ENCODE results near the gene KRTAP10-1.
A peak's percentile ranks its signal among the peaks of the same experiment; 100 is the strongest.

The KRTAP10-1 gene

DNA sequence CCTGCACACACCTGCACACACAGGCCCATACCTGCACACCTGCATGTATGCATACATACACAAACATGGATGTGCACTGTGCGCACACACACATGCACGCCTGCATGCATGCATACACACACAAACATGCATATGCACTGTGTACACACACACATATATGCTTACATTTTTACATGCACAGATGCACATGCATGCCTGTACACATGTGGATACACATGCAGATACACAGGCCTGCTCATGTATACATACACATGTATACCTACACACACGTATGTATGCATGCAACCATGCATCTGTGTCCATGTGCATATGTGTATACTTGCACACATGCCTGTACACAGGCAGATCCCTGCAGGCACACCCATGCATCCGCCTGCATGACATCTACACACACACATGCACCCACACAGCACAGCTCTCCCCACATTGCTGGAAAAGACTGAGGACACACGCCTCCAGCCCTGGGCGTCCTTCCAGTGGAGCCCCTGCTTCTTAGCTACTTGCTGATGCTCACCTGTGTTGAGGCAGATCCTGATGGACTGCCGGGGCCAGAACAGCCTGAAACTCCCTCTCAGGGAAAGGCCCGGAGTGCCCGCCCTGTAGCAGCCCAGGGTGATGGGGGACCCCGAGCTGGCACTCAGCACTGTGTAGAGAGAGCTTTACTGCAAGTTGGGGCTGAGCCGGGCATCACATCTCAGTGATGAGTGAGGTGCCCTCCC, 28.6 kb downstream of the KRTAP10-1 start:
- Histone ChIP-seq H3K9me3 (ENCODE audit: insufficient read depth, low read length) (no peaks in the 10 kb centered on the region), H2AFZ (ENCODE audit: low read depth, low read length, severe bottlenecking) (no peak overlapping the region), H3F3A (ENCODE audit: insufficient read depth) (no peaks in the 10 kb centered on the region), H3K27me3 (ENCODE audit: low read length) (no peaks in the 10 kb centered on the region), H3K9ac (ENCODE audit: low read length) (no peak overlapping the region), H3K9me2 (replicated peaks; ENCODE audit: insufficient read depth, low read length) (no peaks in the 10 kb centered on the region), H3K27ac (ENCODE audit: low read depth, low read length) (no peak overlapping the region), H3K4me2 (ENCODE audit: low read depth, low read length, poor library complexity, severe bottlenecking) (no peak overlapping the region), H3K36me3 (ENCODE audit: low read length) (no peaks in the 10 kb centered on the region), H4K20me1 (ENCODE audit: low read depth, low read length) (no peaks in the 10 kb centered on the region), H3K4me3 (ENCODE audit: insufficient read depth, low read length, poor library complexity, severe bottlenecking) (no peak overlapping the region), H3K79me2 (ENCODE audit: insufficient read depth, low read length) (no peaks in the 10 kb centered on the region)
- TF ChIP-seq EZH2phosphoT487 (conservative IDR thresholded peaks at IDR 0.05; ENCODE audit: low read length): no peak
- TF ChIP-seq, protein P1, sequence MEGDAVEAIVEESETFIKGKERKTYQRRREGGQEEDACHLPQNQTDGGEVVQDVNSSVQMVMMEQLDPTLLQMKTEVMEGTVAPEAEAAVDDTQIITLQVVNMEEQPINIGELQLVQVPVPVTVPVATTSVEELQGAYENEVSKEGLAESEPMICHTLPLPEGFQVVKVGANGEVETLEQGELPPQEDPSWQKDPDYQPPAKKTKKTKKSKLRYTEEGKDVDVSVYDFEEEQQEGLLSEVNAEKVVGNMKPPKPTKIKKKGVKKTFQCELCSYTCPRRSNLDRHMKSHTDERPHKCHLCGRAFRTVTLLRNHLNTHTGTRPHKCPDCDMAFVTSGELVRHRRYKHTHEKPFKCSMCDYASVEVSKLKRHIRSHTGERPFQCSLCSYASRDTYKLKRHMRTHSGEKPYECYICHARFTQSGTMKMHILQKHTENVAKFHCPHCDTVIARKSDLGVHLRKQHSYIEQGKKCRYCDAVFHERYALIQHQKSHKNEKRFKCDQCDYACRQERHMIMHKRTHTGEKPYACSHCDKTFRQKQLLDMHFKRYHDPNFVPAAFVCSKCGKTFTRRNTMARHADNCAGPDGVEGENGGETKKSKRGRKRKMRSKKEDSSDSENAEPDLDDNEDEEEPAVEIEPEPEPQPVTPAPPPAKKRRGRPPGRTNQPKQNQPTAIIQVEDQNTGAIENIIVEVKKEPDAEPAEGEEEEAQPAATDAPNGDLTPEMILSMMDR (IDR thresholded peaks at IDR 0.05; ENCODE audit: insufficient read depth, low read length, poor library complexity, severe bottlenecking): no peak

DNA sequence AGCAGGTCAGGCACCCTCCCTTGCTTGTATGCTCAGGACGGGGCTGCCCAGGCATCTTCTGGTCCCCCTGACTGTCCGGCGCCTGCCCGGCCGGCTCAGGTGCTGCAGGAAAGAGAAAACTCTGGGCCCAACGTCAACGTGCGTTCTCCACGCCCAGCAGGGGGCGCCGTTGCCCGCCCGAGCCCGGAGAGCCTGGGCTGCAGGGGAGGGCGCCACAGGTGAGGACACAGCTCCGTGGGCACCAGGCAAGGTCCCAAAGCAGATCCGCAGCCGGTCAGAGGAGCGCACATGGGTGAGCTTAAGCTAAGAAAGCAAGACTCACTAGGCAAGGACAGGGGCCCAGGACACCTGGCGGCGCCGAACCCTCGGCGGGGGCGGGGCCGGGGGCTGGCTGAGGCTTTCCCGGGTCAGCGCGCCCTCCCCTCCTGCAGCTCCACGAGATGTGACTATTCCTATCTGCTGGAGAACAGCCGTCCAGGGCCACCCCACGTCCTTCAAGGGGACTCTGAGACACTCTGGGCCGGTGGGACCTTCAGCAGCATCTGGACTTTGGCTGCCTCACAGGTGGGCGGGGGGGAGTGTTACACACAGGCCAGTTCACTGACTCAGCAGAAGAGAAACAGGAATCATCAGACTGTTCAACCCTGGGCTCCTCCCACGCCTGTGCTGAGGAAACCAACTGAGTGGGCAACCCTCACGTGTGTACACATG, 29.3 kb downstream of the KRTAP10-1 start:
- no peaks in the 10 kb centered on the region for H3K27me3 ChIP-seq (ENCODE audit: low read length)
- no peak overlapping the region for H2AFZ ChIP-seq (ENCODE audit: low read depth, low read length, severe bottlenecking)
- no peaks in the 10 kb centered on the region for H3K36me3 ChIP-seq (ENCODE audit: low read length)
- no peak overlapping the region for H3K4me3 ChIP-seq (ENCODE audit: insufficient read depth, low read length, poor library complexity, severe bottlenecking)
- H3K79me2 ChIP-seq (ENCODE audit: insufficient read depth, low read length): no peaks in the 10 kb centered on the region
- no peaks in the 10 kb centered on the region for H3F3A ChIP-seq (ENCODE audit: insufficient read depth)
- no peak for TF ChIP-seq EZH2phosphoT487 (conservative IDR thresholded peaks at IDR 0.05; ENCODE audit: low read length)
- TF ChIP-seq, protein P1 (IDR thresholded peaks at IDR 0.05; ENCODE audit: insufficient read depth, low read length, poor library complexity, severe bottlenecking): peak; percentile 80
- no peak overlapping the region for H3K27ac ChIP-seq (ENCODE audit: low read depth, low read length)
- H4K20me1 ChIP-seq (ENCODE audit: low read depth, low read length): no peaks in the 10 kb centered on the region
- H3K9me3 ChIP-seq (ENCODE audit: insufficient read depth, low read length): no peaks in the 10 kb centered on the region
- no peak overlapping the region for H3K4me2 ChIP-seq (ENCODE audit: low read depth, low read length, poor library complexity, severe bottlenecking)
- no peak overlapping the region for H3K9ac ChIP-seq (ENCODE audit: low read length)
- H3K9me2 ChIP-seq (replicated peaks; ENCODE audit: insufficient read depth, low read length): no peaks in the 10 kb centered on the region

DNA sequence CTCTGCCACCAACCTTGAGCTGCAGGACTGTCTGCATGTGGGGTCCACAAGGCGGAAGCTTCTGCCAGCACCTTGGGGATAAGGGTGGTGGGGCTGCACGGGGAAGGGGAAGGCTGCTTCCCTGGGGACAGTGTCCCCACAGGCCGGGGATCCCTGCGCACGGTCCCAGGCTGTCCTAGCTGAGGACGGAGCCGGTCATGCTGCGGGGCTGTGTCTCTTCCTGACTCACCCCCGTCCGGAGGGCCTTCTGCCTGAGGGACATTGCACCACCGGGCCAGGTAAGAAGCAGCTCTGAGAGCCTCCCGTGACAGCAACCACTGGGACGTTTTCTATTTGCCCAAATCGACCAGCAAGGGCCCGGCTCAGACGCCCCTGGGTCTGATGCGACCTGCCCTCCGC, 29.9 kb downstream of the KRTAP10-1 start:
- no peak overlapping the region for H3K27ac ChIP-seq (ENCODE audit: low read depth, low read length)
- no peak for TF ChIP-seq EZH2phosphoT487 (conservative IDR thresholded peaks at IDR 0.05; ENCODE audit: low read length)
- TF ChIP-seq, protein P1 (IDR thresholded peaks at IDR 0.05; ENCODE audit: insufficient read depth, low read length, poor library complexity, severe bottlenecking): no peak
- H3K9ac ChIP-seq (ENCODE audit: low read length): no peak overlapping the region
- H3K9me2 ChIP-seq (replicated peaks; ENCODE audit: insufficient read depth, low read length): no peaks in the 10 kb centered on the region
- no peak overlapping the region for H2AFZ ChIP-seq (ENCODE audit: low read depth, low read length, severe bottlenecking)
- H3K27me3 ChIP-seq (ENCODE audit: low read length): no peaks in the 10 kb centered on the region
- no peaks in the 10 kb centered on the region for H3K36me3 ChIP-seq (ENCODE audit: low read length)
- no peak overlapping the region for H3K4me2 ChIP-seq (ENCODE audit: low read depth, low read length, poor library complexity, severe bottlenecking)
- no peaks in the 10 kb centered on the region for H3F3A ChIP-seq (ENCODE audit: insufficient read depth)
- H4K20me1 ChIP-seq (ENCODE audit: low read depth, low read length): no peaks in the 10 kb centered on the region
- no peaks in the 10 kb centered on the region for H3K79me2 ChIP-seq (ENCODE audit: insufficient read depth, low read length)
- no peak overlapping the region for H3K4me3 ChIP-seq (ENCODE audit: insufficient read depth, low read length, poor library complexity, severe bottlenecking)
- no peaks in the 10 kb centered on the region for H3K9me3 ChIP-seq (ENCODE audit: insufficient read depth, low read length)

Data from SU-DHL-6 (cell line).